ENCODE data around the gene CD82.

DNA sequence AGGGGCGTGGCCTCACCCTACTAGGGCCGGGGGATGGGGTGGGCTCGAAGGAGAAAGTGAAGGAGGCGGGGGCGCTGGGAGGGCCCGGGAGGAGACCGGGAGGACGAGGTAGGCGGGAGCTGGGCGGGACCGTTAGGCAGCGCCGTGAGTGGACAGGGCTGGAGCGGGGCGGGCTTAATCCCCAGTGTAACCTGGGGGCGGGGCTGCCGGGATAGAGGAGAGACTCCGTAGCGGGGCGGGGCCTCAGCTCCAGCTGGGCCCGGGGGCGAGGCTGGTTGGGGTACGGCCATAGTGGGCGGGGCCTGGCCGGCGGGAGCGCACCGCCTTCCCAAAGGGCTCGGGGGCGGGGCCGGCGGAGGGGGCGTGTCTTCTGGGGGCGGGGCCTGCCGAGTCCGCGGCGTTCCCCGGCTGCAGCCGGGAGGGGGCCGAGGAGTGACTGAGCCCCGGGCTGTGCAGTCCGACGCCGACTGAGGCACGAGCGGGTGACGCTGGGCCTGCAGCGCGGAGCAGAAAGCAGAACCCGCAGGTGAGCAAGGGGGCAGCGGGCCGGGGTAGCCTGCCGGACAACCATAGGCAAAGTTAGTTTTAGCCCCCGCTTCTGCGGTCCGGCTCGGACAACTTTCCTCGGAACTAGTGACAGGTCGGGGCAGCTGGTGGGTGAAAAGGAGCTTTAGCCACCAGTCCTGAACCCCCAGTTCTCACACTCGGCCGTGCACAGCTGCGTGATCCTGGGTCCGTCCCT, at the start of gene CD82:
- TF ChIP-seq, protein P1, sequence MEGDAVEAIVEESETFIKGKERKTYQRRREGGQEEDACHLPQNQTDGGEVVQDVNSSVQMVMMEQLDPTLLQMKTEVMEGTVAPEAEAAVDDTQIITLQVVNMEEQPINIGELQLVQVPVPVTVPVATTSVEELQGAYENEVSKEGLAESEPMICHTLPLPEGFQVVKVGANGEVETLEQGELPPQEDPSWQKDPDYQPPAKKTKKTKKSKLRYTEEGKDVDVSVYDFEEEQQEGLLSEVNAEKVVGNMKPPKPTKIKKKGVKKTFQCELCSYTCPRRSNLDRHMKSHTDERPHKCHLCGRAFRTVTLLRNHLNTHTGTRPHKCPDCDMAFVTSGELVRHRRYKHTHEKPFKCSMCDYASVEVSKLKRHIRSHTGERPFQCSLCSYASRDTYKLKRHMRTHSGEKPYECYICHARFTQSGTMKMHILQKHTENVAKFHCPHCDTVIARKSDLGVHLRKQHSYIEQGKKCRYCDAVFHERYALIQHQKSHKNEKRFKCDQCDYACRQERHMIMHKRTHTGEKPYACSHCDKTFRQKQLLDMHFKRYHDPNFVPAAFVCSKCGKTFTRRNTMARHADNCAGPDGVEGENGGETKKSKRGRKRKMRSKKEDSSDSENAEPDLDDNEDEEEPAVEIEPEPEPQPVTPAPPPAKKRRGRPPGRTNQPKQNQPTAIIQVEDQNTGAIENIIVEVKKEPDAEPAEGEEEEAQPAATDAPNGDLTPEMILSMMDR (IDR thresholded peaks at IDR 0.05): peak in 9 of 12 donors; percentile 8 to 54 (median 40)
- peak in 1 of 2 donors; percentile 84 for TF ChIP-seq POLR2A (IDR thresholded peaks at IDR 0.05)
